HEK293 (cell line): Measurements from ENCODE around the gene RILP.

Source experiments
- CTCF ChIA-PET: fragments of 350-600 bp; formaldehyde crosslinking; extraction: SDS; loops from one replicate; lab custom pipeline; 2021; ENCODE audit warnings: antibody characterized with exemption; lab: Yijun Ruan, JAX
- POLR2A ChIA-PET: fragments of 300-600 bp; formaldehyde crosslinking; extraction: SDS; loops from one replicate; lab custom pipeline; 2020; ENCODE audit warnings: antibody characterized with exemption, inconsistent platforms; lab: Yijun Ruan, JAX
- H3K27ac ChIP-seq: fragments of 200-500 bp; sonication (Bioruptor generic); 2 replicates; pipeline ENCODE4 v1.5.1; 2014; ENCODE audit warnings: low read depth, low read length, control low read depth, inconsistent platforms; ENCODE audit errors: extremely low read depth
- H3K36me3 ChIP-seq, 2 experiments: fragments of 200-500 bp in 1 of 2; sonication (Bioruptor generic) in 1 of 2; 1 replicate in 1 of 2; 2 replicates in 1 of 2; pipeline ENCODE4 v1.5.1; 2014 to 2017; ENCODE audit warnings: inconsistent platforms in 2 of 2, low read length in 2 of 2; ENCODE audit not compliant: control insufficient read depth in 2 of 2, insufficient read depth in 1 of 2
- H3K4me1 ChIP-seq: fragments of 200-500 bp; sonication (Bioruptor generic); 2 replicates; pipeline ENCODE4 v1.5.1; 2014; ENCODE audit warnings: mild to moderate bottlenecking, low read length, inconsistent platforms; ENCODE audit not compliant: control insufficient read depth, insufficient read depth
- H3K4me3 ChIP-seq: 2 replicates; pipeline ENCODE4 v1.5.1; 2011; ENCODE audit warnings: low read depth, mild to moderate bottlenecking, control low read depth, low read length, moderate library complexity
- H3K9me3 ChIP-seq: fragments of 200-500 bp; sonication (Bioruptor generic); 2 replicates; pipeline ENCODE4 v1.5.1; 2014; ENCODE audit warnings: low read depth, low read length, inconsistent platforms; ENCODE audit not compliant: control insufficient read depth, insufficient read depth
- BCL11A ChIP-seq: fragments of 450-650 bp; formaldehyde crosslinking; IDR thresholded peaks from 2 replicates; pipeline ENCODE4 v1.5.1; 2016; ENCODE audit warnings: low read depth, missing biosample characterization, missing genetic modification characterization
- GLIS2 ChIP-seq: fragments of 450-650 bp; formaldehyde crosslinking; IDR thresholded peaks from 2 replicates; pipeline ENCODE4 v1.5.1; 2016; ENCODE audit warnings: missing biosample characterization, missing genetic modification characterization
- KLF16 ChIP-seq: fragments of 450-650 bp; formaldehyde crosslinking; IDR thresholded peaks from 2 replicates; pipeline ENCODE4 v1.5.1; 2017; ENCODE audit warnings: missing biosample characterization, missing genetic modification characterization
- OVOL3 ChIP-seq: fragments of 450-650 bp; formaldehyde crosslinking; IDR thresholded peaks from 2 replicates; pipeline ENCODE4 v1.5.1; 2016; ENCODE audit warnings: missing biosample characterization, missing genetic modification characterization
- SCRT1 ChIP-seq: fragments of 450-650 bp; formaldehyde crosslinking; IDR thresholded peaks from 2 replicates; pipeline ENCODE4 v1.5.1; 2016; ENCODE audit warnings: missing biosample characterization, missing genetic modification characterization, borderline replicate concordance
- SP7 ChIP-seq: fragments of 450-650 bp; formaldehyde crosslinking; IDR thresholded peaks from 2 replicates; pipeline ENCODE4 v1.5.1; 2016; ENCODE audit warnings: missing biosample characterization, missing genetic modification characterization
- TRIM28 ChIP-seq: IDR thresholded peaks from 2 replicates; pipeline ENCODE4 v1.6.1; 2011; ENCODE audit warnings: low read length, control low read depth, borderline replicate concordance
- ZBTB17 ChIP-seq: fragments of 450-650 bp; formaldehyde crosslinking; IDR thresholded peaks from 2 replicates; pipeline ENCODE4 v1.5.1; 2016; ENCODE audit warnings: missing biosample characterization, missing genetic modification characterization
- ZFP41 ChIP-seq: fragments of 450-650 bp; formaldehyde crosslinking; IDR thresholded peaks from 2 replicates; pipeline ENCODE4 v1.5.1; 2016; ENCODE audit warnings: missing biosample characterization, missing genetic modification characterization, borderline replicate concordance
- ZFP69B ChIP-seq: fragments of 450-650 bp; formaldehyde crosslinking; IDR thresholded peaks from 2 replicates; pipeline ENCODE4 v1.5.1; 2016; ENCODE audit warnings: missing biosample characterization, missing genetic modification characterization
- ZIC2 ChIP-seq: fragments of 450-650 bp; formaldehyde crosslinking; IDR thresholded peaks from 2 replicates; pipeline ENCODE4 v1.5.1; 2016; ENCODE audit warnings: missing biosample characterization, missing genetic modification characterization
- ZNF2 ChIP-seq: fragments of 450-650 bp; formaldehyde crosslinking; IDR thresholded peaks from 2 replicates; pipeline ENCODE4 v1.5.1; 2016; ENCODE audit warnings: missing biosample characterization, missing genetic modification characterization
- ZNF214 ChIP-seq: fragments of 450-650 bp; formaldehyde crosslinking; IDR thresholded peaks from 2 replicates; pipeline ENCODE4 v1.5.1; 2017; ENCODE audit warnings: missing biosample characterization, mild to moderate bottlenecking, missing genetic modification characterization, borderline replicate concordance
- ZNF239 ChIP-seq: fragments of 450-650 bp; formaldehyde crosslinking; IDR thresholded peaks from 2 replicates; pipeline ENCODE4 v1.5.1; 2016; ENCODE audit warnings: missing biosample characterization, missing genetic modification characterization
- ZNF24 ChIP-seq: fragments of 450-650 bp; formaldehyde crosslinking; IDR thresholded peaks from 2 replicates; pipeline ENCODE4 v1.5.1; 2016; ENCODE audit warnings: missing biosample characterization, missing genetic modification characterization
- ZNF274 ChIP-seq, 2 experiments: fragments of 200-500 bp in 1 of 2; fragments of 450-650 bp in 1 of 2; sonication (Bioruptor generic) in 1 of 2; formaldehyde crosslinking in 1 of 2; IDR thresholded peaks; 2 replicates each; pipeline versions ENCODE4 v1.5.1 to v1.6.1; 2014 to 2016; ENCODE audit warnings: borderline replicate concordance in 1 of 2, inconsistent platforms in 1 of 2, low read length in 1 of 2, missing biosample characterization in 1 of 2, missing genetic modification characterization in 1 of 2
- ZNF391 ChIP-seq: fragments of 450-650 bp; formaldehyde crosslinking; IDR thresholded peaks from 2 replicates; pipeline ENCODE4 v1.5.1; 2016; ENCODE audit warnings: low read depth, missing biosample characterization, missing genetic modification characterization, borderline replicate concordance
- ZNF404 ChIP-seq: fragments of 450-650 bp; formaldehyde crosslinking; IDR thresholded peaks from 2 replicates; pipeline ENCODE4 v1.5.1; 2017; ENCODE audit warnings: missing biosample characterization, missing genetic modification characterization
- ZNF433 ChIP-seq: fragments of 450-650 bp; formaldehyde crosslinking; IDR thresholded peaks from 2 replicates; pipeline ENCODE4 v1.5.1; 2016; ENCODE audit warnings: missing biosample characterization, missing genetic modification characterization, low read depth
- ZNF473 ChIP-seq: fragments of 450-650 bp; formaldehyde crosslinking; IDR thresholded peaks from 2 replicates; pipeline ENCODE4 v1.5.1; 2017; ENCODE audit warnings: missing biosample characterization, missing genetic modification characterization
- ZNF48 ChIP-seq: fragments of 450-650 bp; formaldehyde crosslinking; IDR thresholded peaks from 2 replicates; pipeline ENCODE4 v1.5.1; 2016; ENCODE audit warnings: missing biosample characterization, missing genetic modification characterization
- ZNF670 ChIP-seq: fragments of 450-650 bp; formaldehyde crosslinking; IDR thresholded peaks from 2 replicates; pipeline ENCODE4 v1.5.1; 2016; ENCODE audit warnings: missing biosample characterization, missing genetic modification characterization, low read depth
- TF ChIP-seq, protein P1 (sequence below): fragments of 450-650 bp; formaldehyde crosslinking; IDR thresholded peaks from 2 replicates; pipeline ENCODE4 v1.5.1; 2016; ENCODE audit warnings: missing biosample characterization, missing genetic modification characterization
- TF ChIP-seq, protein P2 (sequence below): fragments of 450-650 bp; formaldehyde crosslinking; IDR thresholded peaks from 2 replicates; pipeline ENCODE4 v1.5.1; 2016; ENCODE audit warnings: missing biosample characterization, missing genetic modification characterization
- TF ChIP-seq, protein P3 (sequence below): fragments of 450-650 bp; formaldehyde crosslinking; IDR thresholded peaks from 2 replicates; pipeline ENCODE4 v1.5.1; 2017; ENCODE audit warnings: missing biosample characterization, missing genetic modification characterization
- TF ChIP-seq, protein P4 (sequence below): fragments of 450-650 bp; formaldehyde crosslinking; IDR thresholded peaks from 2 replicates; pipeline ENCODE4 v1.5.1; 2017; ENCODE audit warnings: missing biosample characterization, missing genetic modification characterization
- TF ChIP-seq, protein P5 (sequence below): fragments of 450-650 bp; formaldehyde crosslinking; IDR thresholded peaks from 2 replicates; pipeline ENCODE4 v1.5.1; 2016; ENCODE audit warnings: missing biosample characterization, missing genetic modification characterization

Gene RILP

DNA sequence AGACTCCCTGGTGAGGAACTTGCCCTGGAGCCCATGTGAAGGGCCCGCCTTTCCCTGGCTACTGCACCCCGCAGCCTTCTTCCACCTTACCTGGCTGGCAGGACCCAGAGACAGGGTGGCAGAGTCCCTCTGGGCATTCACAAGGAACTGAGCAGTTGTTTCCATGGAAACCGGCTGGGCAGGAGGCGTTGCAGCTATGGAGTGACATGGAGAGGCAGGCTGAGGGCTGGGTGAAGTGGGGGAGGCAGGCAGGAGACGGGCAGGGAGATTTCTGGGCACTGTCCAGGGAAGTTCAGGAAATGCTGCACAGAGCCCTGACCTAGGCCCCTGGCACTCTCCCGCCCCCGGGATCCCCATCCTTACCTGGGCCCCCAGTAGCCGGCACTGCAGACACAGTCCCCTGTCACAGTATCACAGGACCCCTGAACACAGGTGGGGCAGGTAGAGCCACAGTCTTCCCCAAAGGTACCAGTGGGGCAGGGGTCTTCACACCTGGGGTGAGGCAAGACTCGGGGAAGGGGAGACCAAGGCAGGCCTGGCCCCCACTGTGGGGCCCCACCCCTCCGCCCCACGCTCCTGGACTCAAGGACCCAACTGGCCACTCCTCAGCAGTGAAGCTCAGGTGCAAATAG, 10.0 kb downstream of the RILP start (continued):
- TF ChIP-seq ZNF404 (tag by site-specific recombination), result no peak
- TF ChIP-seq SP7, result no peak
- no peak for TF ChIP-seq ZNF274 (IDR thresholded peaks at IDR 0.05; ENCODE audit: low read length)
- no peak for TF ChIP-seq ZNF274 (tag by site-specific recombination; IDR thresholded peaks at IDR 0.05; ENCODE audit: borderline replicate concordance)
- no peak for TF ChIP-seq BCL11A (tag by site-specific recombination)
- TF ChIP-seq, protein P1, sequence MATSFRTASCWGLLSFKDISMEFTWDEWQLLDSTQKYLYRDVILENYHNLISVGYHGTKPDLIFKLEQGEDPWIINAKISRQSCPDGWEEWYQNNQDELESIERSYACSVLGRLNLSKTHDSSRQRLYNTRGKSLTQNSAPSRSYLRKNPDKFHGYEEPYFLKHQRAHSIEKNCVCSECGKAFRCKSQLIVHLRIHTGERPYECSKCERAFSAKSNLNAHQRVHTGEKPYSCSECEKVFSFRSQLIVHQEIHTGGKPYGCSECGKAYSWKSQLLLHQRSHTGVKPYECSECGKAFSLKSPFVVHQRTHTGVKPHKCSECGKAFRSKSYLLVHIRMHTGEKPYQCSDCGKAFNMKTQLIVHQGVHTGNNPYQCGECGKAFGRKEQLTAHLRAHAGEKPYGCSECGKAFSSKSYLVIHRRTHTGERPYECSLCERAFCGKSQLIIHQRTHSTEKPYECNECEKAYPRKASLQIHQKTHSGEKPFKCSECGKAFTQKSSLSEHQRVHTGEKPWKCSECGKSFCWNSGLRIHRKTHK, result no peak
- no peak for TF ChIP-seq ZNF2 (tag by site-specific recombination)
- no peak for TF ChIP-seq ZNF24 (tag by site-specific recombination)
- no peak for TF ChIP-seq ZIC2 (tag by site-specific recombination)
- no peak for TF ChIP-seq TRIM28
- TF ChIP-seq ZBTB17 (tag by site-specific recombination), result 0 out of 2 replicates have a peak, but pooled peaks have one; percentile 13

DNA sequence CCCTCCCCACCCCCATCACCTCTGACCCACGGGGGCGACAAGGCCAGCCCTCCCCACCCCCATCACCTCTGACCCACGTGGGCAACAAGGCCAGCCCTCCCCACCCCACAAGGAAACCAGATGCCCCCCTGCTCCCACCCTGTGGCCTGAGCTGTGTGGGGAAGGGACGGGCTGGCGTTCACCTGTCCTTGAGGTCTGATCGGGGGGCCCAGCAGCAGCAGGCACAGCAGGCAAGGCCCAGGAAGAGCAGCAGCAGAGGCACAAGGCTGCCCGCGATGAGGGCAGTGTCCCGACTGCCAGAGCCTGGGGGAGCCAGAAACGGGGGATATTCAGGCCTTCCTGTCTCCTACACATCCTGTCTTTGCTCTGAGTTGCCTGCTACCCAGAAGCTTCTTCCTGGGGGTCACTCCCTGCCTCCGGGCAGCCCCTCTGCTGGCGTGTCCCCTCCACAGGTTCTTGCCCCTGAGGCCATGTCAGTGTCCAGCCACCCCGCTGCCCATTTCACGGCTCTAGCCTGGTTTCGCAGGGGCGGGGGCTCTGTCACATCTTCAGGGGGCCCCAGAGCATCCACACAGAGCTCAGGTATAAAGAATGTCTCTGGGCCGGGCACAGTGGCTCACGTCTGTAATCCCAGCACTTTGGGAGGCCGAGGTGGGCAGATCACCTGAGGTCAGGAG, 10.9 kb downstream of the RILP start:
- H3K36me3 ChIP-seq, result no peaks in the 10 kb centered on the region
- no peak overlapping the region for H3K27ac ChIP-seq
- H3K9me3 ChIP-seq, result no peaks in the 10 kb centered on the region
- H3K4me1 ChIP-seq, result 0 out of 2 replicates have a peak, but pooled peaks cover under 1% of the 10 kb centered on the region
- no peak overlapping the region for H3K4me3 ChIP-seq
- TF ChIP-seq, protein P2, sequence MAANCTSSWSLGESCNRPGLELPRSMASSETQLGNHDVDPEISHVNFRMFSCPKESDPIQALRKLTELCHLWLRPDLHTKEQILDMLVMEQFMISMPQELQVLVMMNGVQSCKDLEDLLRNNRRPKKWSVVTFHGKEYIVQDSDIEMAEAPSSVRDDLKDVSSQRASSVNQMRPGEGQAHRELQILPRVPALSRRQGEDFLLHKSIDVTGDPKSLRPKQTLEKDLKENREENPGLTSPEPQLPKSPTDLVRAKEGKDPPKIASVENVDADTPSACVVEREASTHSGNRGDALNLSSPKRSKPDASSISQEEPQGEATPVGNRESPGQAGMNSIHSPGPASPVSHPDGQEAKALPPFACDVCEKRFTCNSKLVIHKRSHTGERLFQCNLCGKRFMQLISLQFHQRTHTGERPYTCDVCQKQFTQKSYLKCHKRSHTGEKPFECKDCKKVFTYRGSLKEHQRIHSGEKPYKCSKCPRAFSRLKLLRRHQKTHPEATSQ, result no peak
- TF ChIP-seq ZNF214 (tag by site-specific recombination) (no peak), GLIS2 (tag by site-specific recombination) (no peak), ZFP41 (tag by site-specific recombination) (no peak), ZNF473 (tag by site-specific recombination) (no peak), ZFP69B (tag by site-specific recombination) (no peak), ZNF24 (tag by site-specific recombination) (no peak), ZNF239 (tag by site-specific recombination) (no peak), OVOL3 (tag by site-specific recombination) (no peak), SCRT1 (no peak), ZNF391 (tag by site-specific recombination) (no peak), KLF16 (tag by site-specific recombination) (no peak), ZNF433 (tag by site-specific recombination) (no peak), ZNF48 (tag by site-specific recombination) (no peak), ZNF670 (tag by site-specific recombination) (no peak)
- TF ChIP-seq, protein P3, sequence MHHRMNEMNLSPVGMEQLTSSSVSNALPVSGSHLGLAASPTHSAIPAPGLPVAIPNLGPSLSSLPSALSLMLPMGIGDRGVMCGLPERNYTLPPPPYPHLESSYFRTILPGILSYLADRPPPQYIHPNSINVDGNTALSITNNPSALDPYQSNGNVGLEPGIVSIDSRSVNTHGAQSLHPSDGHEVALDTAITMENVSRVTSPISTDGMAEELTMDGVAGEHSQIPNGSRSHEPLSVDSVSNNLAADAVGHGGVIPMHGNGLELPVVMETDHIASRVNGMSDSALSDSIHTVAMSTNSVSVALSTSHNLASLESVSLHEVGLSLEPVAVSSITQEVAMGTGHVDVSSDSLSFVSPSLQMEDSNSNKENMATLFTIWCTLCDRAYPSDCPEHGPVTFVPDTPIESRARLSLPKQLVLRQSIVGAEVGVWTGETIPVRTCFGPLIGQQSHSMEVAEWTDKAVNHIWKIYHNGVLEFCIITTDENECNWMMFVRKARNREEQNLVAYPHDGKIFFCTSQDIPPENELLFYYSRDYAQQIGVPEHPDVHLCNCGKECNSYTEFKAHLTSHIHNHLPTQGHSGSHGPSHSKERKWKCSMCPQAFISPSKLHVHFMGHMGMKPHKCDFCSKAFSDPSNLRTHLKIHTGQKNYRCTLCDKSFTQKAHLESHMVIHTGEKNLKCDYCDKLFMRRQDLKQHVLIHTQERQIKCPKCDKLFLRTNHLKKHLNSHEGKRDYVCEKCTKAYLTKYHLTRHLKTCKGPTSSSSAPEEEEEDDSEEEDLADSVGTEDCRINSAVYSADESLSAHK (tag by site-specific recombination), result no peak
- TF ChIP-seq, protein P4, sequence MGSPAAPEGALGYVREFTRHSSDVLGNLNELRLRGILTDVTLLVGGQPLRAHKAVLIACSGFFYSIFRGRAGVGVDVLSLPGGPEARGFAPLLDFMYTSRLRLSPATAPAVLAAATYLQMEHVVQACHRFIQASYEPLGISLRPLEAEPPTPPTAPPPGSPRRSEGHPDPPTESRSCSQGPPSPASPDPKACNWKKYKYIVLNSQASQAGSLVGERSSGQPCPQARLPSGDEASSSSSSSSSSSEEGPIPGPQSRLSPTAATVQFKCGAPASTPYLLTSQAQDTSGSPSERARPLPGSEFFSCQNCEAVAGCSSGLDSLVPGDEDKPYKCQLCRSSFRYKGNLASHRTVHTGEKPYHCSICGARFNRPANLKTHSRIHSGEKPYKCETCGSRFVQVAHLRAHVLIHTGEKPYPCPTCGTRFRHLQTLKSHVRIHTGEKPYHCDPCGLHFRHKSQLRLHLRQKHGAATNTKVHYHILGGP (tag by site-specific recombination), result no peak
- TF ChIP-seq, protein P5, sequence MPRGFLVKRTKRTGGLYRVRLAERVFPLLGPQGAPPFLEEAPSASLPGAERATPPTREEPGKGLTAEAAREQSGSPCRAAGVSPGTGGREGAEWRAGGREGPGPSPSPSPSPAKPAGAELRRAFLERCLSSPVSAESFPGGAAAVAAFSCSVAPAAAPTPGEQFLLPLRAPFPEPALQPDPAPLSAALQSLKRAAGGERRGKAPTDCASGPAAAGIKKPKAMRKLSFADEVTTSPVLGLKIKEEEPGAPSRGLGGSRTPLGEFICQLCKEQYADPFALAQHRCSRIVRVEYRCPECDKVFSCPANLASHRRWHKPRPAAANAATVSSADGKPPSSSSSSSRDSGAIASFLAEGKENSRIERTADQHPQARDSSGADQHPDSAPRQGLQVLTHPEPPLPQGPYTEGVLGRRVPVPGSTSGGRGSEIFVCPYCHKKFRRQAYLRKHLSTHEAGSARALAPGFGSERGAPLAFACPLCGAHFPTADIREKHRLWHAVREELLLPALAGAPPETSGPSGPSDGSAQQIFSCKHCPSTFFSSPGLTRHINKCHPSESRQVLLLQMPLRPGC (tag by site-specific recombination), result no peak
- ChIA-PET POLR2A (interaction anchor here (0.7 to 1.7 kb wide), 3 partner anchors 9 to 1183 kb away, joined by 4 to 6 read pairs (median 4); partner anchors contain the start of gene SMYD4), CTCF (interaction anchor here (0.8 to 2.1 kb wide), 5 partner anchors 9 to 65 kb away, joined by 3 to 11 read pairs (median 5); partner anchors contain the start of gene RILP)
